Mesendoderm (in vitro differentiated cells): Measurements from ENCODE around the gene PGRMC1.
"Not testable (repeated sequence)": the region's sequence is repeated elsewhere in the genome, so short reads cannot be mapped to it uniquely, and the experiment has no call there.

ENCODE experiments used
- DNase-seq: peaks from one replicate; pipeline ENCODE4 v3.0.0; 2013
- H2AK5ac ChIP-seq: 2 replicates; pipeline ENCODE4 v1.6.1; 2013; ENCODE audit warnings: low read length, inconsistent platforms
- H2BK120ac ChIP-seq: 2 replicates; pipeline ENCODE4 v1.6.1; 2013; ENCODE audit warnings: low read depth, mild to moderate bottlenecking, low read length, moderate library complexity, mixed read lengths
- H2BK15ac ChIP-seq: replicated peaks from 2 replicates; pipeline ENCODE4 v1.6.1; 2013; ENCODE audit warnings: low read depth, mild to moderate bottlenecking, moderate library complexity
- H2BK5ac ChIP-seq: 2 replicates; pipeline ENCODE4 v1.6.1; 2013; ENCODE audit warnings: low read length, inconsistent platforms
- H3K18ac ChIP-seq: 2 replicates; pipeline ENCODE4 v1.6.1; 2013; ENCODE audit warnings: mild to moderate bottlenecking, low read length, mixed read lengths
- H3K23ac ChIP-seq: one replicate; pipeline ENCODE4 v1.6.1; 2013; ENCODE audit warnings: low read length
- H3K27ac ChIP-seq: 2 replicates; pipeline ENCODE4 v1.5.1; 2013; ENCODE audit warnings: low read depth, mild to moderate bottlenecking, inconsistent platforms, low read length, moderate library complexity
- H3K27me3 ChIP-seq: 2 replicates; pipeline ENCODE4 v1.6.1; 2013; ENCODE audit warnings: low read length, control low read depth, mild to moderate bottlenecking, inconsistent platforms; ENCODE audit not compliant: insufficient read depth, poor library complexity
- H3K36me3 ChIP-seq: 2 replicates; pipeline ENCODE4 v1.6.1; 2013; ENCODE audit warnings: low read length, inconsistent platforms; ENCODE audit not compliant: control insufficient read depth, insufficient read depth
- H3K4ac ChIP-seq: one replicate; pipeline ENCODE4 v1.6.1; 2013; ENCODE audit warnings: low read depth, mild to moderate bottlenecking, low read length, moderate library complexity
- H3K4me1 ChIP-seq: 2 replicates; pipeline ENCODE4 v1.6.1; 2013; ENCODE audit warnings: low read depth, low read length, inconsistent platforms; ENCODE audit not compliant: control insufficient read depth
- H3K4me2 ChIP-seq: 2 replicates; pipeline ENCODE4 v1.6.1; 2013; ENCODE audit warnings: low read length
- H3K4me3 ChIP-seq: 2 replicates; pipeline ENCODE4 v1.5.1; 2013; ENCODE audit warnings: mild to moderate bottlenecking, low read length
- H3K56ac ChIP-seq: one replicate; pipeline ENCODE4 v1.6.1; 2013; ENCODE audit warnings: low read length
- H3K79me1 ChIP-seq: 2 replicates; pipeline ENCODE4 v1.6.1; 2013; ENCODE audit warnings: low read length, inconsistent platforms
- H3K79me2 ChIP-seq: 2 replicates; pipeline ENCODE4 v1.6.1; 2013; ENCODE audit warnings: mild to moderate bottlenecking, low read length; ENCODE audit not compliant: control insufficient read depth, insufficient read depth
- H3K9ac ChIP-seq: 2 replicates; pipeline ENCODE4 v1.6.1; 2013; ENCODE audit warnings: low read length, inconsistent platforms
- H4K5ac ChIP-seq: one replicate; pipeline ENCODE4 v1.6.1; 2013; ENCODE audit warnings: low read length
- H4K8ac ChIP-seq: one replicate; pipeline ENCODE4 v1.6.1; 2013; ENCODE audit warnings: low read depth, mild to moderate bottlenecking, control low read depth, low read length, moderate library complexity
- WGBS: extraction: QIAGEN DNeasy Blood & Tissue Kit; methylation state at CpG from one replicate; pipeline ENCODE4 v1.1.7; 2013; ENCODE audit warnings: low lambda C conversion rate, missing lambda C conversion rate; ENCODE audit not compliant: insufficient coverage; ENCODE audit errors: extremely low coverage; 5-methylcytosine and 5-hydroxymethylcytosine counted together

The PGRMC1 gene

GRCh38 chrX:119249891-119250290 is 13.8 kb downstream of the PGRMC1 start:
- H3K79me2 ChIP-seq = no peaks in the 10 kb centered on the region

GRCh38 chrX:119251386-119251785 is 15.3 kb downstream of the PGRMC1 start:
- no peak for DNase-seq
- no peaks in the 10 kb centered on the region for H3K4me1 ChIP-seq
- WGBS = no CpG with 5 or more reads among the region's 4 CpGs
- H3K4me3 ChIP-seq = no peak overlapping the region
- H3K4me2 ChIP-seq = no peak overlapping the region
- H3K27me3 ChIP-seq = no peaks in the 10 kb centered on the region
- H3K23ac ChIP-seq = no peak overlapping the region
- H4K8ac ChIP-seq = no peak overlapping the region
- H3K18ac ChIP-seq = no peak overlapping the region
- no peak overlapping the region for H2BK5ac ChIP-seq
- no peak overlapping the region for H2AK5ac ChIP-seq
- no peaks in the 10 kb centered on the region for H3K79me2 ChIP-seq
- H4K5ac ChIP-seq = no peak overlapping the region
- H3K56ac ChIP-seq = no peak overlapping the region
- no peak overlapping the region for H3K9ac ChIP-seq
- H3K27ac ChIP-seq = no peak overlapping the region
- no peak overlapping the region for H2BK15ac ChIP-seq
- no peak overlapping the region for H2BK120ac ChIP-seq
- H3K79me1 ChIP-seq = no peaks in the 10 kb centered on the region
- H3K36me3 ChIP-seq = no peaks in the 10 kb centered on the region
- H3K4ac ChIP-seq = no peak overlapping the region

More at GRCh38 chrX:119249891-119250290, 13.8 kb downstream of the PGRMC1 start:
- Histone ChIP-seq H3K4me3 (no peak overlapping the region), H3K56ac (no peak overlapping the region), H2BK5ac (no peak overlapping the region), H3K27ac (no peak overlapping the region), H3K4ac (no peak overlapping the region), H3K23ac (no peak overlapping the region), H4K8ac (no peak overlapping the region), H3K4me1 (no peaks in the 10 kb centered on the region), H3K36me3 (peaks cover 2% of the 10 kb centered on the region), H4K5ac (no peak overlapping the region), H2BK120ac (no peak overlapping the region), H2BK15ac (no peak overlapping the region), H2AK5ac (no peak overlapping the region), H3K27me3 (no peaks in the 10 kb centered on the region), H3K79me1 (no peaks in the 10 kb centered on the region), H3K9ac (no peak overlapping the region), H3K18ac (no peak overlapping the region), H3K4me2 (no peak overlapping the region)
- no CpG with 5 or more reads among the region's 3 CpGs for WGBS
- DNase-seq = no peak

GRCh38 chrX:119252716-119253115 is 16.6 kb downstream of the PGRMC1 start:
- no peak overlapping the region for H2BK120ac ChIP-seq
- H3K79me2 ChIP-seq = no peaks in the 10 kb centered on the region
- no peak overlapping the region for H3K4ac ChIP-seq
- no peak overlapping the region for H2BK5ac ChIP-seq
- H3K36me3 ChIP-seq = no peaks in the 10 kb centered on the region
- H2BK15ac ChIP-seq = no peak overlapping the region
- H3K27ac ChIP-seq = no peak overlapping the region
- no peak overlapping the region for H3K56ac ChIP-seq
- no peaks in the 10 kb centered on the region for H3K27me3 ChIP-seq
- H3K4me1 ChIP-seq = no peaks in the 10 kb centered on the region
- DNase-seq = no peak
- H3K23ac ChIP-seq = no peak overlapping the region
- no peak overlapping the region for H4K8ac ChIP-seq
- H2AK5ac ChIP-seq = no peak overlapping the region
- no peak overlapping the region for H3K4me2 ChIP-seq
- H3K79me1 ChIP-seq = no peaks in the 10 kb centered on the region
- WGBS = no CpG with 5 or more reads among the region's 2 CpGs
- no peak overlapping the region for H4K5ac ChIP-seq
- no peak overlapping the region for H3K9ac ChIP-seq
- no peak overlapping the region for H3K4me3 ChIP-seq
- no peak overlapping the region for H3K18ac ChIP-seq

GRCh38 chrX:119266364-119266995 is 30.4 kb downstream of the PGRMC1 start:
- Histone ChIP-seq H3K36me3 (no peaks in the 10 kb centered on the region), H2BK15ac (no peak overlapping the region), H3K79me1 (no peaks in the 10 kb centered on the region), H3K4me1 (no peaks in the 10 kb centered on the region), H3K27me3 (no peaks in the 10 kb centered on the region), H3K79me2 (no peaks in the 10 kb centered on the region), H4K8ac (no peak overlapping the region), H2AK5ac (no peak overlapping the region), H3K18ac (no peak overlapping the region), H3K4me3 (no peak overlapping the region), H3K27ac (no peak overlapping the region), H4K5ac (no peak overlapping the region), H3K23ac (no peak overlapping the region), H3K9ac (no peak overlapping the region), H3K4ac (no peak overlapping the region), H2BK120ac (no peak overlapping the region), H3K4me2 (no peak overlapping the region), H2BK5ac (no peak overlapping the region), H3K56ac (no peak overlapping the region)
- WGBS = no CpG with 5 or more reads among the region's 5 CpGs
- DNase-seq = peak; percentile 8

- H3K27ac ChIP-seq, H3K23ac ChIP-seq, H3K56ac ChIP-seq, H2BK15ac ChIP-seq, H3K79me1 ChIP-seq, H3K4me1 ChIP-seq, H3K4ac ChIP-seq, H3K36me3 ChIP-seq, H4K8ac ChIP-seq, H3K4me2 ChIP-seq, H3K4me3 ChIP-seq, H2AK5ac ChIP-seq, DNase-seq, H2BK120ac ChIP-seq, H2BK5ac ChIP-seq, H4K5ac ChIP-seq, H3K9ac ChIP-seq, H3K18ac ChIP-seq, H3K79me2 ChIP-seq, H3K27me3 ChIP-seq: not testable (repeated sequence)
- no CpG with 5 or more reads among the region's 3 CpGs for WGBS
These were observed 31.0 kb downstream of the PGRMC1 start for GRCh38 chrX:119267115-119267514.

- H3K23ac ChIP-seq = no peak overlapping the region
- no peak overlapping the region for H3K27ac ChIP-seq
- peak overlapping the region; percentile 79 for H3K56ac ChIP-seq
- no peak overlapping the region for H2AK5ac ChIP-seq
- no peak overlapping the region for H3K18ac ChIP-seq
- no peak for DNase-seq
- no peak overlapping the region for H3K4me2 ChIP-seq
- no peak overlapping the region for H2BK120ac ChIP-seq
- no peaks in the 10 kb centered on the region for H3K4me1 ChIP-seq
- peak overlapping the region; percentile 48 for H3K9ac ChIP-seq
- no peaks in the 10 kb centered on the region for H3K36me3 ChIP-seq
- no CpG with 5 or more reads among the region's 42 CpGs for WGBS
- H3K27me3 ChIP-seq = no peaks in the 10 kb centered on the region
- H3K79me2 ChIP-seq = no peaks in the 10 kb centered on the region
- H3K4me3 ChIP-seq = no peak overlapping the region
- H4K8ac ChIP-seq = no peak overlapping the region
- H4K5ac ChIP-seq = no peak overlapping the region
- H3K4ac ChIP-seq = no peak overlapping the region
- no peak overlapping the region for H2BK15ac ChIP-seq
- H2BK5ac ChIP-seq = no peak overlapping the region
- H3K79me1 ChIP-seq = no peaks in the 10 kb centered on the region
These were observed 36.9 kb downstream of the PGRMC1 start for GRCh38 chrX:119272882-119273419.
